Measurements from ENCODE around the gene BRINP1.

- TF ChIP-seq, protein P1, sequence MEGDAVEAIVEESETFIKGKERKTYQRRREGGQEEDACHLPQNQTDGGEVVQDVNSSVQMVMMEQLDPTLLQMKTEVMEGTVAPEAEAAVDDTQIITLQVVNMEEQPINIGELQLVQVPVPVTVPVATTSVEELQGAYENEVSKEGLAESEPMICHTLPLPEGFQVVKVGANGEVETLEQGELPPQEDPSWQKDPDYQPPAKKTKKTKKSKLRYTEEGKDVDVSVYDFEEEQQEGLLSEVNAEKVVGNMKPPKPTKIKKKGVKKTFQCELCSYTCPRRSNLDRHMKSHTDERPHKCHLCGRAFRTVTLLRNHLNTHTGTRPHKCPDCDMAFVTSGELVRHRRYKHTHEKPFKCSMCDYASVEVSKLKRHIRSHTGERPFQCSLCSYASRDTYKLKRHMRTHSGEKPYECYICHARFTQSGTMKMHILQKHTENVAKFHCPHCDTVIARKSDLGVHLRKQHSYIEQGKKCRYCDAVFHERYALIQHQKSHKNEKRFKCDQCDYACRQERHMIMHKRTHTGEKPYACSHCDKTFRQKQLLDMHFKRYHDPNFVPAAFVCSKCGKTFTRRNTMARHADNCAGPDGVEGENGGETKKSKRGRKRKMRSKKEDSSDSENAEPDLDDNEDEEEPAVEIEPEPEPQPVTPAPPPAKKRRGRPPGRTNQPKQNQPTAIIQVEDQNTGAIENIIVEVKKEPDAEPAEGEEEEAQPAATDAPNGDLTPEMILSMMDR (IDR thresholded peaks at IDR 0.05) = no peak
- TF ChIP-seq POLR2A (IDR thresholded peaks at IDR 0.05) = no peak
Observed at GRCh38 chr9:119291554-119291953, 77.7 kb downstream of the BRINP1 start.

All from right lobe of liver (tissue), 4 donors.